Fibroblast of skin of left biceps (primary cell): ENCODE data around the gene CCDC136.

ENCODE experiments used
- DNase-seq, 2 experiments: peaks; one replicate each; pipeline ENCODE4 v3.0.0-alpha.2; 2013; ENCODE audit warnings: low read depth in 2 of 2

The CCDC136 gene

DNA sequence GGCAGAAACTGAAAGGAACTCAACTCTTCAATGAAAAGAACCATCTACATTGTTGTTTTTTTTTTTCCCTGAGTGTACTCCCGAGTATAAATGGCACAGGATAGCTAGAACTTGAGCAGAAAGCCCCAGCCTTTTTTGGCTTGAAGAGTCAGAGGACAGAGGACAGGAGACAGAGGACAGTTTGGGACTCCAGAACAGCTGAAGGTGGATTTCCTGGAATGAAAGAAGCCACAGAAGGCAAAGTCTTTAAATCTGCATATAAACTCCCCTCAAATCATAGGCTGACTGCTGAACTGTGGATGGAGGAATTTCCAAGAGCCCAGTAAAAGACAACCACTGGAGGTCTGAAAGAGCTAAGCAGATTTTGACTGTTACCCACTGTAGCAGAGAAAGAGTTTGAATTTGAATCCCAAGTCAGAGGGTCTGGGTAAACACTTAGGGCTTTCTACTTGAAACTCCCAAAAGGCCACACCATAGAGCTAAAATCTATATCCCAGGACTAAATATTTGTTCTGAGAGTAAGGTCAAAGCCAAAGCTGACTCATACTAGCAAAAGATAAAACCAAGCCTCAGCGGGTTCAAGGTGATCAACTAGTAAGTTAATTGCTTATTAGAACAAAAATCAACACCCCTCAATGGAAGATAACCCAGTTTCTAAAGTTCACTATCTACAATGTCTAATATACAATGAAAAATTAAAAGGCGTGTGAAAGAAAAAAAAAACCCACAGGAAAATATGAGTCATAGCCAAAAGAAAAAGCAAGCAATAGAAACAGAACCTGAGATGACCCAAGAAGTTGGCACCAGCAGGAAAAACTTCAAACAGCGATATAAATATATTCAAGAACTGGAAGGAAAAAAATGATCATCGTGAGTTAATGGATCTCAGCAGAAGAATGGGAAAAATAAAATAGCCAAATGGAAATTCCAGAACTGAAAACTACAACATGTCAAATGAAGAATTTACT, 14.3 kb upstream of the CCDC136 start:
- no peak for DNase-seq

DNA sequence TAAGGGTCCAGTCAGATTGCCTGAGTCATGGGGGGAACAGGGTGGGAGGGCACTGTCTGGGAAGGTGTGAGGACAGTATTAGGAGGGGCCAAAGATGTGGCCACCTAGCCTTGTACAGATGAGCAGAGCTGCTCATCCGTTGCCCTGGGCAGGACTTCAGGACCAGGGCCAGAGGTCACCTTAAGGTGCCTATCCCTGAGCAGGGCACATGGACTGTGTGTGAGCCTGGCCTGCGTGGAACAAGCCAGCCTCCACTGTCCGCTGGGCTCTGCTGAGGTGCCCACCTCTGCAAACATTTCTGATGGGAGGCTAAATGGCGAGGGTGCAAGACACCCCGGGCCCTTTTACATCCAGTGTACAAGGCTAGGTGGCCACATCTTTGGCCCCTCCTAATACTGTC, 12.8 kb upstream of the CCDC136 start:
- DNase-seq = no peak

DNA sequence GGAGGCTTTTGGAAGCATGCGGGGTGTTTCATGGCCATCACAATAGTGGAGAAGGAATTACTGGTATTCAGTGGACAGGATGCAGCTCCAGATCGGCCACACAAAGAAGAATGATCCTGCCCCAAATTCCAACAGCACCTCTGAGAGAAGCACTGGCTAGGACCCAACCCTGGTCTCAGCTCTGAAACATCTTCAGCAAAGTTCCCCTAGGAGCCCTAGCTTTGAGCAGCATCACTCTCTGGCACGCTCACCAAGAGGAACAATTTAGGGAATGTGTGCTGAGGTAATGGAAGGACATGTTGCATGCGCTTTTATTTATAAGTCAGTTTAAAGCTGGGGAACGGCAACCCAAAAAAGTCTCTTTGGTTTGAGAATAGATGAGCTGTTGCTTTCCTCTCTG, 10.6 kb upstream of the CCDC136 start:
- DNase-seq = peak; percentile 76 to 77

- DNase-seq = no peak
These were observed 9.9 kb upstream of the CCDC136 start for GRCh38 chr7:128781851-128782250.

DNA sequence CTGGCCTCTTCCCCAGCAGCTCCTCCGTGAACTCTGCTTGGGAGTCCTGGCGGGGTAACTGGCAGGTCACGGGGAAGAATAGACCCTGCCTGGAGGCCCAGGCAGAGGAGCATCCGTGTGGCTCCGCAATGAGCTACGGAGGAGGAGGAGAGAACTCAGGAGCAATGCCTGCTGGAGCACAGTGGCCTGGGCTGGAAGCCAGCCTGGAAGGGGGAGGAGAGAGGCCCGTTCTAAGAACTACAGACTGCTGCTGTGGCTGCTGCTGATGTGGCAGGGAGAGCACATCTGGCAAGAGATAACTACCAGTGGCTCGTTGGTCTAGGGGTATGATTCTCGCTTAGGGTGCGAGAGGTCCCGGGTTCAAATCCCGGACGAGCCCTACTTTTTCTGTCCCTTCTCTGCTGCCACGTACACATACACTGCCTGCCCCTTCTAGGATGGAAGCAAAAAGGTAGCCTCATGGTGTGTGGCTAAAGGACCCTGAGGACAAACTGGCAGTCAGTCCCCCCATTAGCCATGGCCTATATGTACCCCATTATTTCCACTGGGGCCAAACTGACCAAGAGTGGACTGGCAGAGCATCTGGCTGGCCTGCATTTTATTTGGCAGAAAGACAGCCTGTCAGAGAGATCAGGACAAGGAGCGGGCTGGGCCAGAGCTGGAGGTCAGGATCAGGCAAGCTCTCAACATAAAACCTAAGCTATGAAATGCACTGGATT, 8.5 kb upstream of the CCDC136 start:
- peak; percentile 85 for DNase-seq

- no peak for DNase-seq
These were observed 6.0 kb upstream of the CCDC136 start for GRCh38 chr7:128785738-128786137.

DNA sequence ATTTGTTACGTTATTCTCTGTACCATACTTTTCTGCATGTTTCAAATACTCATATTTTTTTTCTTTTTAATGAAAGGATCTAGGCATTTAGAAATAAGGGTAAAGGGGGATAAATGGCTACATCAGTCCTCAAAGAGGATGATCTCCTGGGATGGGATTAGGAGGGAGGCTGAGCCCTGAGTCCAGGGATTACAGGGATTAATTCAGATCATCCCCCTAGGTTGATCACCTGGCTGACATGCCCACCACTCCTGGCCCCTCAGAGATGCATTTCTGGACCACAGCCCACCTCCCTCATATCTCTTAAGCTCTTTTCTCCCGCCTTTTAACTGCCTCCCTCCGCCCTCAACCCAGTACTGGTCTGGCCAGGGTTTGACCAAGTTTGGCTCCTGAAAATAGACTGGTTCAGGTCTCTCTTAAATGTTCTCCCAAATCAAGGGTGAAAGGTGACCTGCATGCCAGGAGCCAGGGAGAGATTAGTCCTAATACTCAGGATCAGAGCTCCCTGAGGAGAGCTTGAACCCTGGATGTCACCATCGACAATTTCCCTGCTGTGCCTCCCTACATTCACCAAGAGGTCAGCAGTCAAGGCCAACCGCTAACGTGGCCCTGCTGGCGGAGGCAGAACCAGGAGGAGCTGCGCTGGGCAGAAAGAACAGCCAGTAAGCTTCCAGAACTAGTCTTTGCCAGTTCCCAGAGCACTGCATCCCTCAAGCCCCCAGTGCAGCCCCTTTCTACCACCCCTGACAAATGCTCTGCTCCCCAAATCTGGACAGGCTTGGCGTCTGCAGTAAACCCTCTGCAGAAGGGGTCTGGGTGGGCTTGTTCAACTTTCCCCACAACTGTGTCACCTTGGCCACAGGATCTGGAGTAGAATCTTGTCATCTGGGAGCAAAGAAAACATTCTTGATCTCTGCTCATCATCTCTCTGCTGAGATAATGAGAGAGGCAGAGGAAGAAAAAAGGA, 3.0 kb upstream of the CCDC136 start:
- no peak for DNase-seq

DNA sequence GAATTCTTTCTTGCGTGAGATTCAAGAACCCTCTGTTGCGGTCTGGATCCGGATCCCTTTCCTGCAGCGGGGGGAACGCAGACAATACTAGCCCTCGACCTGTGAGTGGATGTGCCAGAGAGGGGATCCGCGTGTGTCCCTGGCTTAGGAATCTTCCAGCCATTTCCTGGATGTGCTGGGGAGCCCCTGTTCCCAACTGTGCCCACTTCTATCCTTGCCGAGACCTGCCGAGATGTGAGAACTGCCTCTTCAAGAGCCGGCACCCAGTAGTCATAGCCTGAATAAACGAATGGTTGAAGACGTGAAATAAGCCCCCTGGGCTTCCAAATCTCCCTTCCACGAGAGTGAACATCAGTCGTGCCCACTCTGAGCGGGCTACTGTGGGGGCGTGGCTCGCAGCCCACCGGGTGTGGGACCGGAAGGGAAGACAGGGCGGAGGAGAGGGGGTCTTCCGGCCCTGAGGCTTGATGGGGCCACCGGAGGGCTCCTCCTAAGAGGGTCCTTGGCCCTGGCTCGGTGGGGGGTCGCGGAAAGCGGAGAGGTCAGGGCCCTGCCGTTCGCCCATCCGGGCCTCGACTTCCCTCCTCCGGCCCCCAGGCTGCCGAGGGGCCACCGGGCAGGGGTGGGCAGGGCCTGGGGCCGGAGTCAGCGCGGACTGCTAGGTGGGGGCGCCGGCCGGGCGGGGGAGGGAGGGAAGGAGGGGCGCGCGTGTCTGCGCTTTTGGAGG, 1.3 kb upstream of the CCDC136 start:
- no peak for DNase-seq

DNA sequence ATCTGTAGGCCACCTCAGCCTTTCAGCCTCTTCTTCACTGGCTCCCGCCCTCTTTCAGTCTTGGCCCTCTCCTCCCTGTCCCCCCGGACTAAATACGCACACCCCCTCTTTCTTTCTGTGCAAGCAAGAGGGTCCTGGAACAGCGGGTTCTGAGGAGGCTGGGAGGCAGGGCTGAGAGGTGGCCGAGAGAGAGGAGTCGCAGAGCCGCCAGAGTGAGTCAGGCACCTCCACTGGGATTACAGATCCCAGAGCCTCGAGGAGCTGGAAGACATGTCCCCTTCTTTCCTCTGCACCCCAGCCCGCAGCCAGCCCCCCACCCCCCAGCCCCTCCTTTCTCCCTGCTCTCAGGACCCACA, 182 bp downstream of the CCDC136 start:
- DNase-seq = no peak

GRCh38 chr7:128792471-128793180, 858 bp downstream of the CCDC136 start:
- DNase-seq = no peak

- DNase-seq = no peak
These were observed 1.4 kb downstream of the CCDC136 start for GRCh38 chr7:128793181-128793547.

- no peak for DNase-seq
These were observed 2.3 kb downstream of the CCDC136 start for GRCh38 chr7:128794020-128794419.

DNA sequence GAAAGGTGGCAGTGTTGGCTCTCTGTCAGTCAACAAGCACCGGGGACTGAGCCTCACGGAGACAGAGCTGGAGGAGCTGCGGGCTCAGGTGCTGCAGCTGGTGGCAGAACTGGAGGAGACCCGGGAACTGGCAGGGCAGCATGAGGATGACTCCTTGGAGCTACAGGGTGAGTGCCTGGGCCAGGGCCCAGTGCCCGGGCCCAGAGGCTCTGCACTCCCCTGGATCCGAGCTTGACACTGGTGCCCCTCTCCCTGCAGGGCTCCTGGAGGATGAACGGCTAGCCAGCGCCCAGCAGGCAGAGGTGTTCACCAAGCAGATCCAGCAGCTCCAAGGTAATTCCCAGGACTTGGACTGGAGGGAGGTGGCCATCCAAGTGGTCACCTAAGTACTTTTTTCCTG, 2.7 kb downstream of the CCDC136 start:
- DNase-seq = no peak

DNA sequence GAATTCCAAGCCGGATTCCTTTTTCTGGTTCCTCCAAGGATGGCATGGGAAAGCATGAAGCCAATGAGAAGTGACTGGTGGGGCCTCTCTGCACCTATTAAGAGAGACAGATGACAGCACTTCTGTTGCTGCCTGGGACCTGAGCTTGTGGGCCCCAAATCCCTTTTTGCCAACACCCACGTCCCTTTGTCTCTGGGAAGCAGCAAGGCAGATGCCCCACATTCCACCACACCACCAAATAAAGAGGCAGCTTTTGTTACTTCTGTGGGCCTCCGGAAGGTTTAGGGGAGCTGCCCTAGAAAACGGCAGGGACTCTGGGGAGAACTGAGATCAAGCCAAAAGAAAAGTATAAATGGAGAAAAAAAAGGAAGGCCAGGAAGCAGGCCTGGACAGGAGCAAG, 3.4 kb downstream of the CCDC136 start:
- no peak for DNase-seq

- peak; percentile 73 to 79 for DNase-seq
These were observed 4.6 kb downstream of the CCDC136 start for GRCh38 chr7:128796327-128796726.

DNA sequence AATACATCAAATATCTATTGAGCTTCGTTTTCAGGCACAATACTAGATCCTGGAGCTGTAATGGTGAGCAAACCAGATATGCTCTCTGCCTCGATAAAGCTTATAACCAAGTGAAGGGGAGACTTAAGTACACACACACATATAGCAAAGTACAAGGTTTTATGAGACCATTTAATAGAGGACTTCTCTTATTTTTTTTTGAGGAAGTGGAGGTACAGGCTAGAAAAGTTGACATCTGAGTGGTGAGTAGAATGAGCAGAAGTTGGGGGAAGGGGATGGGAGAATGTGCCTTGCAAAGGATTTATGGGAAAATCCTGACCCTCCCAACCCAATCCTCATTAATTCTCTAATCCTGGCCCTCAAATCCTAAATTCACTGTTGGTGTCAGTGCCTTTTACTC, 7.7 kb downstream of the CCDC136 start:
- DNase-seq = no peak

DNA sequence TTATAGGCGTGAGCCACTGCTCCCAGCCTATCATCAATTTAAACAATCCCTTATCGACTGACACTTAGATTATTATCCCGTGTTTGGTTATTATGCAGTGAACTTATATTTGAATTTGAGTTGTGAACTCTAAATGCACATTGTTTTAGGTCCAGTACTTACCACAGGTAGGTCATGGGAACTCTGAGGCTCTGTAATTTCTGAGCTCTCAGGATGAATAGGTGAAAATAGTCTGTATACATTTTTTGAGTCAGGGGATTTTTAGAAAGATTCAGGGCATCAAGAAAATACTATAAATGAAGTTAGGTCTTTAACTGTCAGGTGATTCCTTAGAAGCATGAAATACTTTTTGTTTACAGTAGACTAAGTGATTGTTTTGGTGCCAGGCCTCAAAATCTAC, 8.8 kb downstream of the CCDC136 start:
- no peak for DNase-seq

DNA sequence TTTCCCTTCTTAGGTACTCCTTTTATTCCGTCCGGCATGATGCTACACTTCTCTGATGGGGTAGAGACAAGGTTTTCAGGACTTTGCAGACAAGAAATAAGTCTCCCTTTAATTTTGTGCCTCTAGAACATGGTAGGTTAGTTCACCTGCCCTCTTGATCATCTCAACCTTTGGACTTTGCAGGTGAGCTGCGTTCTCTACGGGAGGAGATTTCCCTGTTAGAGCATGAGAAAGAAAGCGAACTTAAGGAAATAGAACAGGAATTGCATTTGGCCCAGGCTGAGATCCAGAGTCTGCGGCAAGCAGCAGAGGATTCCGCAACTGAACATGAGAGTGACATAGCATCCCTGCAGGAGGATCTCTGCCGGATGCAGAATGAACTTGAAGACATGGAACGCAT, 9.2 kb downstream of the CCDC136 start:
- no peak for DNase-seq

GRCh38 chr7:128801667-128802418, 10.1 kb downstream of the CCDC136 start:
- DNase-seq = no peak

GRCh38 chr7:128804484-128804883, 12.7 kb downstream of the CCDC136 start:
- no peak for DNase-seq
